ENCODE results near the gene RNF220. TPM values are rescaled to one million over a fixed set of nuclear protein-coding genes. Genes with fewer than 3 reads are reported as not detected.
"Not testable (repeated sequence)": the region's sequence is repeated elsewhere in the genome, so short reads cannot be mapped to it uniquely, and the experiment has no call there.

RNF220 gene
- total and polyA plus RNA-seq, 2 donors from 2014 or later = 66.9 to 69.0 TPM

DNA sequence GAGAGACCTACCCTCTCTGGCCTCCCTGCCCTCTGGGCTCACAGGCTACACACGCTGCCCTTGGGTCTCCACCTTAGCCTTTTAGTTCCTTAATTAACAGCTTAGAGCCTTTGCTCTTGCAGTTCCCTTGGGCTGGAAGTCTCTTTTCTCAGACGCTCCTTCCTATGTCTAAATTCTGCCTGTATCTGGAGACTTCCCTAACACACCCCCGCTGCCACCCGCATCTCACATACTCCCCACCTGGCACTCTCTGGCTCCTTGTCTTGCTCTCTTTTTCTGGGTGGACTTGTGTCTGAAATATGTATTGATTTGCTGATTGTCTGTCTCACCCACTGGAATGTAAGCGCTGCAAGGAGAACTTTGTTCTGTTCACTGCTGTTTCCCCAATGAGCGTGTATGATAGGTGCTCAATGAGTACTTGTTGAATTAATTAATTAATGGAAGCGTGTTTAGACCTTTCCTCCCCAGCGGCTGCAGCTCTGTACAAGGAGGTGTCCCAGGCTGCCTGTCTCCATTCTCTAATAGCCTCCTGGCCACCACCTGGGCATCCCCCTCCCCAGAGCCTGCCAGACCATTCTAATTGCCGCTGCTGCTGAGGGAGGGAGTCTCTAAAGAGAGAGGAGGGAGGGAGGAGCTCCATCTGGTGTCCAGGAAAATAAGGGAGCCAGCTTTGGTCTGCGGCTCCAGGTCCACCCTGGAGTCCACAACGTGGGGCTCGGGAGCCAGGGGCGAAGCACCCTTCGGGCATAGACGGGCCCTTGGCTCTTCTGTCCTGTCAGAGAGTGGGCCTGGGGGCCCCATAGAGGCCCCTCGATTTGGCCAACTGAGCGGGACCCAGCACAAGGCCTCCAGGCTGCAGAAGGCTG lies 95.4 kb downstream of the RNF220 start:
- intact Hi-C loops (cut with DNase I) = no loop called here
- H3K27ac ChIP-seq (ENCODE audit: low read depth in 2 of 2, low read length in 2 of 2) = no peak overlapping the region
- H3K4me1 ChIP-seq (ENCODE audit: control insufficient read depth in 2 of 3, insufficient read depth in 2 of 3, low read depth in 1 of 3, low read length in 3 of 3) = no peaks in the 10 kb centered on the region
- TF ChIP-seq, protein P1, sequence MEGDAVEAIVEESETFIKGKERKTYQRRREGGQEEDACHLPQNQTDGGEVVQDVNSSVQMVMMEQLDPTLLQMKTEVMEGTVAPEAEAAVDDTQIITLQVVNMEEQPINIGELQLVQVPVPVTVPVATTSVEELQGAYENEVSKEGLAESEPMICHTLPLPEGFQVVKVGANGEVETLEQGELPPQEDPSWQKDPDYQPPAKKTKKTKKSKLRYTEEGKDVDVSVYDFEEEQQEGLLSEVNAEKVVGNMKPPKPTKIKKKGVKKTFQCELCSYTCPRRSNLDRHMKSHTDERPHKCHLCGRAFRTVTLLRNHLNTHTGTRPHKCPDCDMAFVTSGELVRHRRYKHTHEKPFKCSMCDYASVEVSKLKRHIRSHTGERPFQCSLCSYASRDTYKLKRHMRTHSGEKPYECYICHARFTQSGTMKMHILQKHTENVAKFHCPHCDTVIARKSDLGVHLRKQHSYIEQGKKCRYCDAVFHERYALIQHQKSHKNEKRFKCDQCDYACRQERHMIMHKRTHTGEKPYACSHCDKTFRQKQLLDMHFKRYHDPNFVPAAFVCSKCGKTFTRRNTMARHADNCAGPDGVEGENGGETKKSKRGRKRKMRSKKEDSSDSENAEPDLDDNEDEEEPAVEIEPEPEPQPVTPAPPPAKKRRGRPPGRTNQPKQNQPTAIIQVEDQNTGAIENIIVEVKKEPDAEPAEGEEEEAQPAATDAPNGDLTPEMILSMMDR (IDR thresholded peaks at IDR 0.05; ENCODE audit: borderline replicate concordance, extremely low read depth, insufficient read depth) = peak; percentile 9
- peaks cover 10% of the 10 kb centered on the region for H3K27me3 ChIP-seq (ENCODE audit: control insufficient read depth, insufficient read depth, low read length)
- DNase-seq (peak in 4 of 5 donors; percentile 24 to 68 (median 48)), FAIRE-seq (no peak)
- no peak overlapping the region for H3K9ac ChIP-seq (ENCODE audit: low read length in 3 of 3)
- H3K9me3 ChIP-seq (ENCODE audit: control insufficient read depth in 2 of 3, insufficient read depth in 1 of 3, low read length in 3 of 3) = no peaks in the 10 kb centered on the region
- no peaks in the 10 kb centered on the region for H3K36me3 ChIP-seq (ENCODE audit: control insufficient read depth in 2 of 3, insufficient read depth in 3 of 3, low read length in 3 of 3)
- H3K4me3 ChIP-seq (ENCODE audit: low read length in 3 of 3) = no peak overlapping the region

DNA sequence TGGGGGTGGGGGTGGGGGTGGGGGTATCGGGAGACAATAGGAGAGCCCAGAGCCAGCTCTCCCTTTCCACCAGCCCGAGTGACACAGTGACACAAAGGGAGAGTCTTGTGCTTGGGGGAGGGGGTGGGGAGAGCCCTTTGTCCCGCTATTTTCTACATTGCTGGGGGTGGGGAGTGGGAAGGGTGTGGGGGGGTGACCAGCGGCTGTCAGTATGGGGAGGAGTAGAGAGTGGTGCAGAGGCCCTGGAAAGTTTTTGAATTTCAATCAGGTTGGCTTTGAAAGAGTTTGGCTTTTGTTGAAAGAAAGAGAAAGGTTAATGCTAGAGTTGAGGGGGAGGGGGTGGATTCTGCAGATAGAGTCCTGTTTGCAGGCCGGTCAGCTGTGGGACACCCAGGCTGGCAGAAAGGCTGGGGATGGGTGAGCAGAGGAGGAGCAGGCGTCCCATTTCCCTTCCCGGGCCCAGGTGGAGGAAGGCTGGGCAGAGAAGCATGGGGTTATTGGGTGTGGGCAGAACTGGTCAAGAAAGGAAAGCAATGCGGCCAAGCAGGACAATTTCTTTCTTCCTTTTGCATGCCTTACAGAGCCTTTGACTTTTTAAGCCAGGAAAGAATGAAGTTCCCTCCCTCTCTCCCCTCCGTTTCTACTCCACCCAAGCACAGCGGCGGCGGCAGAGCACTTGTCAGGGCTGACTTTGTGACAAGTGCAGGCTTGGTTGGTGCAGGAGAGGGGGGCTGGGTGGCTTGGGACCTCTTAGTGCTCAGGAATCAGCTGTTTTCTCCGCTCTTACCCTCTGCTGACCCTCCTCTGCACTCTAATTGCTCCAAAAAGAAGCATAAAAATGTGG lies 96.2 kb downstream of the RNF220 start:
- no peak overlapping the region for H3K27ac ChIP-seq (ENCODE audit: low read depth in 2 of 2, low read length in 2 of 2)
- peak in 3 of 5 donors; percentile 25 to 46 (median 33) for DNase-seq
- H3K9ac ChIP-seq (ENCODE audit: low read length in 3 of 3) = no peak overlapping the region
- no peaks in the 10 kb centered on the region for H3K4me1 ChIP-seq (ENCODE audit: control insufficient read depth in 2 of 3, insufficient read depth in 2 of 3, low read depth in 1 of 3, low read length in 3 of 3)
- H3K27me3 ChIP-seq (ENCODE audit: control insufficient read depth, insufficient read depth, low read length) = peaks cover 10% of the 10 kb centered on the region
- FAIRE-seq = no peak
- intact Hi-C loops (cut with DNase I) = no loop called here
- H3K9me3 ChIP-seq (ENCODE audit: control insufficient read depth in 2 of 3, insufficient read depth in 1 of 3, low read length in 3 of 3) = no peaks in the 10 kb centered on the region
- TF ChIP-seq, protein P1 (IDR thresholded peaks at IDR 0.05; ENCODE audit: borderline replicate concordance, extremely low read depth, insufficient read depth) = no peak
- no peak overlapping the region for H3K4me3 ChIP-seq (ENCODE audit: low read length in 3 of 3)
- H3K36me3 ChIP-seq (ENCODE audit: control insufficient read depth in 2 of 3, insufficient read depth in 3 of 3, low read length in 3 of 3) = no peaks in the 10 kb centered on the region

DNA sequence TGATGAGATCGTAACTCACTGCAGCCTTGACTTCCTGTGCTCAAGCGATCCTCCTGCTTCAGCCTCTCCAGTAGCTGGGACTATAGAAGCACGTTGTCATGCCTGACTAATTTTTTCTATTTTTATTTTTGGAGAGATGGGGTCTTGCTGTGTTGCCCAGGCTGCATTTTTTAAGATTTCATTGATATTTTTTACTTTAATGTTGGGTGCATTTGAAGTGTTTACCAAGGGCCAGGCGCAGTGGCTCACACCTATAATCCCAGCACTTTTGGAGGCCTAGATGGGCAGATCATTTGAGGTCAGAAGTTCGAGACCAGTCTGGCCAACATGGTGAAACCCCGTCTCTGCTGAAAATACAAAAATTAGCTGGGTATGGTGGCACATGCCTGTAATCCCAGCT lies 97.8 kb downstream of the RNF220 start:
- H3K4me3 ChIP-seq (ENCODE audit: low read length in 3 of 3); H3K9me3 ChIP-seq (ENCODE audit: control insufficient read depth in 2 of 3, insufficient read depth in 1 of 3, low read length in 3 of 3); FAIRE-seq; H3K9ac ChIP-seq (ENCODE audit: low read length in 3 of 3); H3K36me3 ChIP-seq (ENCODE audit: control insufficient read depth in 2 of 3, insufficient read depth in 3 of 3, low read length in 3 of 3); H3K27ac ChIP-seq (ENCODE audit: low read depth in 2 of 2, low read length in 2 of 2); DNase-seq; H3K4me1 ChIP-seq (ENCODE audit: control insufficient read depth in 2 of 3, insufficient read depth in 2 of 3, low read depth in 1 of 3, low read length in 3 of 3); intact Hi-C loops (cut with DNase I): not testable (repeated sequence)
- H3K27me3 ChIP-seq (ENCODE audit: control insufficient read depth, insufficient read depth, low read length) = peaks cover 15% of the 10 kb centered on the region

DNA sequence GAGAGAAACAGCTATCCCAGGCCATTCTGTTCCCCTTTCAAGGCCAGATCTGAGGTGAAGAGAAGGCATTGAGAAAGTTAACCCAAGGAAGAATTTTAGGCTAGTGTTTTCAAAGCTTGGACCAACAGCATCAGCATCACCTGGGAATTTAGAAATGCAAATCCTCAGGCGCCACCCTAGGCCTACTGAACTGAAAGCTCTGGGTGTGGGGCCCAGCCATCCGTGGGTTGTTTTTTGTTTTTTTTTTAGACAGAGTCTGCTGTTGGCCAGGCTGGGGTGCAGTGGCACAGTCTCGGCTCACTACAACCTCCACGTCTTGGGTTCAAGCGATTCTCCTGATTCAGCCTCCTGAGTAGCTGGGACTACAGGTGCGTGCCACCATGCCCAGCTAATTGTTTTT lies 98.6 kb downstream of the RNF220 start:
- DNase-seq = no peak
- no peak overlapping the region for H3K27ac ChIP-seq (ENCODE audit: low read depth in 2 of 2, low read length in 2 of 2)
- FAIRE-seq = no peak

More for the DNA sequence above, 98.6 kb downstream of the RNF220 start:
- Histone ChIP-seq H3K27me3 (ENCODE audit: control insufficient read depth, insufficient read depth, low read length) (peaks cover 16% of the 10 kb centered on the region), H3K4me3 (ENCODE audit: low read length in 3 of 3) (no peak overlapping the region), H3K4me1 (ENCODE audit: control insufficient read depth in 2 of 3, insufficient read depth in 2 of 3, low read depth in 1 of 3, low read length in 3 of 3) (no peaks in the 10 kb centered on the region), H3K9ac (ENCODE audit: low read length in 3 of 3) (no peak overlapping the region), H3K9me3 (ENCODE audit: control insufficient read depth in 2 of 3, insufficient read depth in 1 of 3, low read length in 3 of 3) (no peaks in the 10 kb centered on the region), H3K36me3 (ENCODE audit: control insufficient read depth in 2 of 3, insufficient read depth in 3 of 3, low read length in 3 of 3) (no peaks in the 10 kb centered on the region)
- intact Hi-C loops (cut with DNase I) = no loop called here
- TF ChIP-seq, protein P1 (IDR thresholded peaks at IDR 0.05; ENCODE audit: borderline replicate concordance, extremely low read depth, insufficient read depth) = no peak

All from kidney (tissue), 14 donors.